Heart left ventricle (tissue), 13 donors: ENCODE measurements around the gene GPR65.

Experiments
- POLR2A ChIP-seq, 2 donors: fragments of 450-650 bp; IDR thresholded peaks; one replicate each; pipeline ENCODE4 v1.6.1; 2017; ENCODE audit warnings: antibody characterized with exemption in 2 of 2, mild to moderate bottlenecking in 2 of 2, moderate library complexity in 2 of 2
- TF ChIP-seq, protein P1 (sequence below), 12 donors: fragments of 200-600 bp; sonication (generic) in 4 of 12; IDR thresholded peaks; one replicate each; pipeline versions ENCODE4 v1.5.0 to v1.8.0; 2018 to 2022; ENCODE audit warnings: antibody characterized with exemption in 12 of 12, mild to moderate bottlenecking in 5 of 12
- donor health status: ischemic (EF 13 %, LVEDD 7.1; RV severe dilation, severe dysfunction).
- donor health status: DM: no; HTN: yes; CAD: no.
- donor health status: DM: no; HTN: no; CAD: no.
- donor health status: ischemic (EF 25% LVEDD 6.9; RV normal size, moderate dysfunction).
- donor health status: ischemic (EF 25% LVEDD 5.7; RV mildly dilated, moderate dysfunction).
- donor health status: ischemic (EF 35%, LVEDD 5.7; RV mildly dilated, moderate dysfunction).
- donor health status: nonischemic (EF 11% LVEDD 7.7; RV severe dilation, severe dysfunction).
- donor health status: DM: yes; HTN: yes; CAD: no.
- donor health status: PGD.
- donor health status: ischemic (EF 29% LVEDD 5.4; RV normal size, mild dysfunction).
- donor health status: nonischemic (EF 23%, LVEDD 6.1; RV moderate dilation, normal function).

- TF ChIP-seq, protein P1, sequence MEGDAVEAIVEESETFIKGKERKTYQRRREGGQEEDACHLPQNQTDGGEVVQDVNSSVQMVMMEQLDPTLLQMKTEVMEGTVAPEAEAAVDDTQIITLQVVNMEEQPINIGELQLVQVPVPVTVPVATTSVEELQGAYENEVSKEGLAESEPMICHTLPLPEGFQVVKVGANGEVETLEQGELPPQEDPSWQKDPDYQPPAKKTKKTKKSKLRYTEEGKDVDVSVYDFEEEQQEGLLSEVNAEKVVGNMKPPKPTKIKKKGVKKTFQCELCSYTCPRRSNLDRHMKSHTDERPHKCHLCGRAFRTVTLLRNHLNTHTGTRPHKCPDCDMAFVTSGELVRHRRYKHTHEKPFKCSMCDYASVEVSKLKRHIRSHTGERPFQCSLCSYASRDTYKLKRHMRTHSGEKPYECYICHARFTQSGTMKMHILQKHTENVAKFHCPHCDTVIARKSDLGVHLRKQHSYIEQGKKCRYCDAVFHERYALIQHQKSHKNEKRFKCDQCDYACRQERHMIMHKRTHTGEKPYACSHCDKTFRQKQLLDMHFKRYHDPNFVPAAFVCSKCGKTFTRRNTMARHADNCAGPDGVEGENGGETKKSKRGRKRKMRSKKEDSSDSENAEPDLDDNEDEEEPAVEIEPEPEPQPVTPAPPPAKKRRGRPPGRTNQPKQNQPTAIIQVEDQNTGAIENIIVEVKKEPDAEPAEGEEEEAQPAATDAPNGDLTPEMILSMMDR (IDR thresholded peaks at IDR 0.05) = no peak
- TF ChIP-seq POLR2A (IDR thresholded peaks at IDR 0.05) = no peak
Observed at GRCh38 chr14:88045705-88046104, 40.8 kb downstream of the GPR65 start.
